MCF 10A (cell line): Measurements from ENCODE around the gene CHST6. TPM values are rescaled to one million over a fixed set of nuclear protein-coding genes. Genes with fewer than 3 reads are reported as not detected.

Experiments
- BruUV-seq: library from RNA; stranded (reverse); fragments of 400-500 nt; replicated peaks from 2 replicates; lab custom pipeline; 2021; lab: Mats Ljungman, UMichigan
- CTCF ChIA-PET: fragments of 300-600 bp; sonication (Branson Sonifier 250); formaldehyde crosslinking; extraction: SDS; loops from one replicate; lab custom pipeline; 2021; ENCODE audit warnings: antibody characterized with exemption, inconsistent platforms; lab: Yijun Ruan, JAX
- POLR2A ChIA-PET: fragments of 300-600, 350-650 bp; sonication (Branson Sonifier 250); formaldehyde crosslinking; extraction: SDS; loops from one replicate; lab custom pipeline; 2020; ENCODE audit warnings: antibody characterized with exemption, inconsistent platforms; lab: Yijun Ruan, JAX
- DNase-seq: peaks from one replicate; pipeline ENCODE4 v3.0.0-alpha.2; 2018; ENCODE audit not compliant: unreplicated experiment
- H3K27ac Mint-ChIP-seq: one replicate; pipeline ENCODE4 v1.8.0; 2022; ENCODE audit warnings: mild to moderate bottlenecking, low read depth, mixed read lengths; ENCODE audit not compliant: unreplicated experiment
- H3K27me3 Mint-ChIP-seq: one replicate; pipeline ENCODE4 v1.8.0; 2022; ENCODE audit warnings: mixed read lengths; ENCODE audit not compliant: insufficient read depth, unreplicated experiment
- H3K36me3 Mint-ChIP-seq: one replicate; pipeline ENCODE4 v1.8.0; 2022; ENCODE audit warnings: mild to moderate bottlenecking, moderate library complexity, mixed read lengths; ENCODE audit not compliant: insufficient read depth, unreplicated experiment
- H3K4me1 Mint-ChIP-seq: one replicate; pipeline ENCODE4 v1.8.0; 2022; ENCODE audit warnings: mixed read lengths; ENCODE audit not compliant: insufficient read depth, unreplicated experiment
- H3K4me3 Mint-ChIP-seq: one replicate; pipeline ENCODE4 v1.8.0; 2022; ENCODE audit warnings: mild to moderate bottlenecking, moderate library complexity, mixed read lengths; ENCODE audit not compliant: unreplicated experiment
- H3K9me3 Mint-ChIP-seq: one replicate; pipeline ENCODE4 v1.8.0; 2022; ENCODE audit warnings: mixed read lengths; ENCODE audit not compliant: unreplicated experiment
- CTCF ChIP-seq: fragments of 200-600 bp; IDR thresholded peaks from one replicate; pipeline ENCODE4 v1.8.0; 2022; ENCODE audit warnings: antibody characterized with exemption, mild to moderate bottlenecking; ENCODE audit not compliant: unreplicated experiment
- intact Hi-C: fragments of 100-400 bp; cut with micrococcal nuclease; formaldehyde crosslinking; loops from 2 replicates; pipeline ENCODE4 v1.14.1; 2022
- total RNA-seq: library from RNA; stranded (reverse); gene quantifications from 2 replicates; pipeline ENCODE4 v1.2.3, GENCODE V29; 2022

The CHST6 gene
- total RNA-seq, 1 experiment from 2014 or later: 0.16 TPM

- H3K9me3 Mint-ChIP-seq: no peaks in the 10 kb centered on the region
- no peak for DNase-seq
- ChIA-PET POLR2A (interaction anchor here (1.3 kb wide), 1 partner anchor 11 kb away, joined by 4 read pairs; no protein-coding TSS in a partner anchor), CTCF (interaction anchor here (0.8 to 2.1 kb wide), 5 partner anchors 8 to 20 kb away, joined by 3 to 10 read pairs (median 4); no protein-coding TSS in a partner anchor)
- H3K4me3 Mint-ChIP-seq: no peak overlapping the region
- no peak overlapping the region for H3K27ac Mint-ChIP-seq
- peaks cover 4% of the 10 kb centered on the region for H3K4me1 Mint-ChIP-seq
- no peak for TF ChIP-seq CTCF
- H3K27me3 Mint-ChIP-seq: no peaks in the 10 kb centered on the region
- intact Hi-C loops: no loop called here
- peaks cover 36% of the 10 kb centered on the region for H3K36me3 Mint-ChIP-seq
- no TSS peak for BruUV-seq
These were observed 42.6 kb downstream of the CHST6 start for GRCh38 chr16:75452464-75453190.

GRCh38 chr16:75446416-75446815 lies 48.8 kb downstream of the CHST6 start:
- POLR2A ChIA-PET: interaction anchor here (0.6 to 3.2 kb wide), 2 partner anchors 13 to 18 kb away, joined by 3 to 33 read pairs; partner anchors contain the start of gene CFDP1
- CTCF ChIA-PET: interaction anchor here (0.7 to 1.2 kb wide), 4 partner anchors 17 to 71 kb away, joined by 3 read pairs; no protein-coding TSS in a partner anchor
- Mint-ChIP-seq H3K27ac (no peak overlapping the region), H3K9me3 (no peaks in the 10 kb centered on the region), H3K27me3 (no peaks in the 10 kb centered on the region), H3K4me3 (no peak overlapping the region), H3K4me1 (no peaks in the 10 kb centered on the region), H3K36me3 (peaks cover 39% of the 10 kb centered on the region)
- no TSS peak for BruUV-seq
- no peak for DNase-seq
- intact Hi-C loops: no loop called here
- TF ChIP-seq CTCF: no peak

DNA sequence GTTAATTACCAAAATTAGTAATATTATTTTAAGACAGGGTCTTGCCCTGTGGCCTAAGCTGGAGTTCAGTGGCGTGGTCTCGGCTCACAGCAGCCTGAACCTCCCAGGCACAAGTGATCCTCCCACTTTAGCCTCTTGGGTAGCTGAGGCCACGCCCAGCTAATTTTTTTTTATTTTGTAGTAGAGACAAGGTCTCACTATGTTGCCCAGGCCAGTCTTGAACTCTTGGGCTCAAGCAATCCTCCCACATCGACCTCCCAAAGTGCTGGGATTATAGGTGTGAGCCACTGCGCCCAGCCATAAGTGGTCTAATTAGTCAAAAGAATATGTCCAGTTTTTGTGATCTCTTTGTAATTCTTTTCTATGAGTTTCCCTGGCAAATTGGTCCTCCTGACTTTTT lies 49.9 kb downstream of the CHST6 start:
- DNase-seq: no peak
- ChIA-PET POLR2A (interaction anchor here (1.2 to 3.2 kb wide), 2 partner anchors 12 to 177 kb away, joined by 5 to 33 read pairs; partner anchors contain the start of genes ADAT1 and CFDP1), CTCF (interaction anchor here (0.6 to 2.0 kb wide), 7 partner anchors 8 to 246 kb away, joined by 3 to 9 read pairs (median 4); partner anchors contain the start of gene CFDP1)
- H3K36me3 Mint-ChIP-seq: peaks cover 28% of the 10 kb centered on the region
- intact Hi-C loops: no loop called here
- H3K4me1 Mint-ChIP-seq: no peaks in the 10 kb centered on the region
- no peaks in the 10 kb centered on the region for H3K9me3 Mint-ChIP-seq
- H3K4me3 Mint-ChIP-seq: no peak overlapping the region
- no TSS peak for BruUV-seq
- no peak for TF ChIP-seq CTCF
- no peak overlapping the region for H3K27ac Mint-ChIP-seq
- no peaks in the 10 kb centered on the region for H3K27me3 Mint-ChIP-seq

DNA sequence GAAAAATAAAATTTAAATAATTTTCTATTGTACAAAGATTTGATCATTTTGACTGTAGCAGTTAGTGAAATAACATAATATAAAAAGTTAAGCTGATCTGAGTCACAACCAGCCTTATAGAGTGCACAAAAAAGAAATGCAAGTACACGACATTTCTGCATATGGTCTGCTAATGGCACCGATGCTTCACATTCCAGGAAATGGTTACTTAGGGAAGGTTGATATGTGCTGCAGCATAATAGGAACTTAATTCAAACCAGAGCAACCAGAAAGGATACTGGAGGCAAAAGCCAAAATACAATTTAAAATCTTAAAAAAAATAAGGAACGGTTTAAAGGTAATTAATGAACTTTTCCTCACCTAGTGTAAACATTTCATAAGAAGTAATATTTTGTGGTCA lies 51.9 kb downstream of the CHST6 start:
- peaks cover 17% of the 10 kb centered on the region for H3K36me3 Mint-ChIP-seq
- H3K4me3 Mint-ChIP-seq: no peak overlapping the region
- H3K27ac Mint-ChIP-seq: no peak overlapping the region
- intact Hi-C loops: no loop called here
- POLR2A ChIA-PET: interaction anchor here (0.6 kb wide), 3 partner anchors 10 to 547 kb away, joined by 3 read pairs; partner anchors contain the start of gene CFDP1
- H3K27me3 Mint-ChIP-seq: no peaks in the 10 kb centered on the region
- TF ChIP-seq CTCF: no peak
- no peak for DNase-seq
- CTCF ChIA-PET: interaction anchor here (1.2 to 2.0 kb wide), 2 partner anchors 10 to 20 kb away, joined by 4 to 6 read pairs; no protein-coding TSS in a partner anchor
- H3K9me3 Mint-ChIP-seq: no peaks in the 10 kb centered on the region
- BruUV-seq: no TSS peak
- H3K4me1 Mint-ChIP-seq: no peaks in the 10 kb centered on the region
